Suprapubic skin (tissue), 3 donors: Measurements from ENCODE around the gene EVA1A.

Experiments used
- CTCF ChIP-seq, 2 donors: fragments of 200-600 bp in 1 of 2; fragments of 450-650 bp in 1 of 2; sonication (generic) in 1 of 2; IDR thresholded peaks; one replicate each; pipeline ENCODE4 v1.5.1; 2016 to 2019; ENCODE audit warnings: antibody characterized with exemption in 2 of 2, mild to moderate bottlenecking in 1 of 2, moderate library complexity in 1 of 2
- EP300 ChIP-seq: sonication (generic); formaldehyde crosslinking; IDR thresholded peaks from one replicate; pipeline ENCODE4 v1.6.1; 2017; ENCODE audit warnings: antibody characterized with exemption
- POLR2A ChIP-seq, 2 donors: fragments of 450-650 bp; IDR thresholded peaks; one replicate each; pipeline ENCODE4 v1.6.1; 2017; ENCODE audit warnings: antibody characterized with exemption in 2 of 2, mild to moderate bottlenecking in 2 of 2, moderate library complexity in 2 of 2

DNA sequence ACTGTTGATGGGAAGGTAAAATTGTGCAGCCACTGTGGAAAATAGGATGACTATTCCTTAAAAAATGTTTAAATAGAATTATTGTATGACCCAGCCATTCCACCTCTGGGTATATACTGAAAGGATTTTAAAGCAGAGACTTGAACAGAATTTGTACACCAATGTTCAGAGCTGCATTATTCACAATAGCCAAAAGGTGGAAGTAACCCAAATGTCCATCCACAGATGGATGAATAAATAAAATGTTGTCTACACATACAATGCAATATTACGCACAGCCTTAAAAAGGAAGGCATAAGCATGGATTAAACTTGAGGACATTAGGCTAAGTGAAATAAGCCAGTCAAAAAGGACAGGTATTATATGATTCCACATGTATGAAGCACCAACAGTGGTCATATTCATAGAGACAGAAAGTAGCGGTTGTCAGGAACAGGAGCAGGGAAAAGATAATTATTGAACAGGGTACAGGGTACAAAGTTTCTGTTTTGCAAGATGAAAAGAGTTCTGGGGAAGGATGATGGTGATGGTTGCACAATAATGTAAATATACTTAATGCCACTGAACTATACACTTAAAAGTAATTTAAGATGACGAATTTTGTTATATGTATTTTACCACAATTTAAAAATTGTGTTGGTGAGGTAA lies 39.4 kb downstream of the EVA1A start:
- TF ChIP-seq CTCF (IDR thresholded peaks at IDR 0.05) (no peak), POLR2A (IDR thresholded peaks at IDR 0.05) (no peak), EP300 (no peak)
